Upper lobe of left lung (tissue), 4 donors: Measurements from ENCODE around the gene ADORA3.

Experiments used
- POLR2A ChIP-seq, 4 donors: fragments of 450-650 bp; IDR thresholded peaks; one replicate each; pipeline ENCODE4 v1.5.1; 2016 to 2017; ENCODE audit warnings: antibody characterized with exemption in 4 of 4, mild to moderate bottlenecking in 2 of 4
- TF ChIP-seq, protein P1 (sequence below), 6 experiments: fragments of 450-650 bp in 4 of 6; fragments of 200-600 bp in 2 of 6; sonication (generic) in 2 of 6; IDR thresholded peaks; one replicate each; pipeline ENCODE4 v1.5.1; 2016 to 2019; ENCODE audit warnings: antibody characterized with exemption in 6 of 6

GRCh38 chr1:111484391-111485026, 18.9 kb downstream of the ADORA3 start:
- TF ChIP-seq, protein P1, sequence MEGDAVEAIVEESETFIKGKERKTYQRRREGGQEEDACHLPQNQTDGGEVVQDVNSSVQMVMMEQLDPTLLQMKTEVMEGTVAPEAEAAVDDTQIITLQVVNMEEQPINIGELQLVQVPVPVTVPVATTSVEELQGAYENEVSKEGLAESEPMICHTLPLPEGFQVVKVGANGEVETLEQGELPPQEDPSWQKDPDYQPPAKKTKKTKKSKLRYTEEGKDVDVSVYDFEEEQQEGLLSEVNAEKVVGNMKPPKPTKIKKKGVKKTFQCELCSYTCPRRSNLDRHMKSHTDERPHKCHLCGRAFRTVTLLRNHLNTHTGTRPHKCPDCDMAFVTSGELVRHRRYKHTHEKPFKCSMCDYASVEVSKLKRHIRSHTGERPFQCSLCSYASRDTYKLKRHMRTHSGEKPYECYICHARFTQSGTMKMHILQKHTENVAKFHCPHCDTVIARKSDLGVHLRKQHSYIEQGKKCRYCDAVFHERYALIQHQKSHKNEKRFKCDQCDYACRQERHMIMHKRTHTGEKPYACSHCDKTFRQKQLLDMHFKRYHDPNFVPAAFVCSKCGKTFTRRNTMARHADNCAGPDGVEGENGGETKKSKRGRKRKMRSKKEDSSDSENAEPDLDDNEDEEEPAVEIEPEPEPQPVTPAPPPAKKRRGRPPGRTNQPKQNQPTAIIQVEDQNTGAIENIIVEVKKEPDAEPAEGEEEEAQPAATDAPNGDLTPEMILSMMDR (IDR thresholded peaks at IDR 0.05) = no peak
- no peak for TF ChIP-seq POLR2A (IDR thresholded peaks at IDR 0.05)
